ENCODE results near the gene CNFN. TPM values are rescaled to one million over a fixed set of nuclear protein-coding genes. Genes with fewer than 3 reads are reported as not detected.

The CNFN gene
- total RNA-seq, 2 experiments from 2014 or later = not detected

GRCh38 chr19:42356686-42357085 lies 33.4 kb downstream of the CNFN start:
- ChIA-PET CTCF (no interaction called here), POLR2A (no interaction called here)
- Mint-ChIP-seq H3K4me3 (no peak overlapping the region), H3K4me1 (ENCODE audit: low read depth) (peaks cover 7% of the 10 kb centered on the region), H3K9me3 (ENCODE audit: insufficient read depth) (no peaks in the 10 kb centered on the region), H3K27me3 (ENCODE audit: low read depth) (no peaks in the 10 kb centered on the region), H3K36me3 (ENCODE audit: low read depth) (no peaks in the 10 kb centered on the region), H3K27ac (no peak overlapping the region)
- DNase-seq (no peak), ATAC-seq (no peak)

DNA sequence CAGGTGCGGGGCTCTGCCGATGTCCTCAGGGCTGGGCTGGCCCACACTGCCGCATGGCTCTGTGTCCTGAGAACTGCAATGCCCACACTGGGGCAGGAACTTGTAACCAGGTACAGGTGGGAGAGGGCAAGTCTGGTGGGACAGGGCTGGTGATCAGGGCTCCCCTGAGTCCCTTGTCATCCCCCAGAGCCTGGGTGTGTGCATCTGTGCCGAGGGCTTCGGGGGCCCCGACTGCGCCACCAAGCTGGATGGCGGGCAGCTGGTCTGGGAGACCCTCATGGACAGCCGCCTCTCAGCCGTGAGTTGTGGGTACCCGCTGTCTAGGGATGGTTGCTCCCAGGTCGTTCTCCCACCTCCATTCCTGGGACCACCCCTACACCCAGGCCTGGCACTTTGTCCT lies 34.2 kb downstream of the CNFN start:
- H3K9me3 Mint-ChIP-seq (ENCODE audit: insufficient read depth) = no peaks in the 10 kb centered on the region
- peaks cover 7% of the 10 kb centered on the region for H3K4me1 Mint-ChIP-seq (ENCODE audit: low read depth)
- ChIA-PET POLR2A (interaction anchor here (0.5 kb wide), 1 partner anchor 26 kb away, joined by 3 read pairs; no protein-coding TSS in a partner anchor), CTCF (no interaction called here)
- ATAC-seq (no peak), DNase-seq (no peak)
- no peak overlapping the region for H3K4me3 Mint-ChIP-seq
- no peaks in the 10 kb centered on the region for H3K27me3 Mint-ChIP-seq (ENCODE audit: low read depth)
- H3K27ac Mint-ChIP-seq = no peak overlapping the region
- no peaks in the 10 kb centered on the region for H3K36me3 Mint-ChIP-seq (ENCODE audit: low read depth)

- ChIA-PET POLR2A (no interaction called here), CTCF (no interaction called here)
- Mint-ChIP-seq H3K9me3 (ENCODE audit: insufficient read depth) (no peaks in the 10 kb centered on the region), H3K4me3 (no peak overlapping the region), H3K27ac (no peak overlapping the region), H3K4me1 (ENCODE audit: low read depth) (peaks cover 2% of the 10 kb centered on the region), H3K27me3 (ENCODE audit: low read depth) (no peaks in the 10 kb centered on the region), H3K36me3 (ENCODE audit: low read depth) (no peaks in the 10 kb centered on the region)
- DNase-seq (no peak), ATAC-seq (no peak)
Observed at GRCh38 chr19:42353341-42354015, 36.6 kb downstream of the CNFN start.

GRCh38 chr19:42352301-42353259 lies 37.5 kb downstream of the CNFN start:
- Mint-ChIP-seq H3K4me1 (ENCODE audit: low read depth) (no peaks in the 10 kb centered on the region), H3K9me3 (ENCODE audit: insufficient read depth) (no peaks in the 10 kb centered on the region), H3K4me3 (no peak overlapping the region), H3K27me3 (ENCODE audit: low read depth) (no peaks in the 10 kb centered on the region), H3K36me3 (ENCODE audit: low read depth) (no peaks in the 10 kb centered on the region), H3K27ac (no peak overlapping the region)
- POLR2A ChIA-PET = no interaction called here
- CTCF ChIA-PET = no interaction called here
- ATAC-seq = peak; percentile 67
- peak; percentile 39 for DNase-seq

DNA sequence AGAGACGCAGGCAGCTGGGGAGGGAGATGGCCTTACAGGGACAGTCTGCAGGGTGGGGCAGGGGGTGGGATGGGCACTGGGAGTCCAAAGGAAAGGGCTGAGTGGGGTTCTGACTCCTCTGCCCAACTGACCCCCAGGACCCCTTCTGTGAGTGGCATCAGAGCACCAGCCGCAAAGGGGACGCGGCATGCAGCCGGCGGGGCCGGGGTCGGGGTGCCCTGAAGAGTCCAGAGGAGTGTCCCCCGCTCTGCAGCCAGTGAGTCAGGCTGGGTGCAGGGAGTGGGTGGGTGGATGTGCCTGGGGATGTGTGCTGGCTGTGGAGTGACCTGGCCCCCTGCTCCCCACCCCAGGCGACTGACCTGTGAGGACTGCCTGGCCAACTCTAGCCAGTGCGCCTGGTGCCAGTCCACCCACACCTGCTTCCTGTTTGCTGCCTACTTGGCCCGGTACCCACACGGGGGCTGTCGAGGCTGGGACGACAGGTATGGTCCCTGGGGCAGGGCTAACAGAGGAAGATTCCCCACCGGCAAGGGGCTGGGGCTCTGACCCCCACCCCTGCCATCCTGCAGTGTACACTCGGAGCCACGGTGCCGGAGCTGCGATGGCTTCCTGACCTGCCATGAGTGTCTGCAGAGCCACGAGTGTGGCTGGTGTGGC lies 38.9 kb downstream of the CNFN start:
- Mint-ChIP-seq H3K27me3 (ENCODE audit: low read depth) (no peaks in the 10 kb centered on the region), H3K9me3 (ENCODE audit: insufficient read depth) (no peaks in the 10 kb centered on the region), H3K4me1 (ENCODE audit: low read depth) (no peaks in the 10 kb centered on the region), H3K36me3 (ENCODE audit: low read depth) (no peaks in the 10 kb centered on the region), H3K4me3 (no peak overlapping the region), H3K27ac (no peak overlapping the region)
- CTCF ChIA-PET = no interaction called here
- no peak for ATAC-seq
- POLR2A ChIA-PET = no interaction called here
- no peak for DNase-seq

DNA sequence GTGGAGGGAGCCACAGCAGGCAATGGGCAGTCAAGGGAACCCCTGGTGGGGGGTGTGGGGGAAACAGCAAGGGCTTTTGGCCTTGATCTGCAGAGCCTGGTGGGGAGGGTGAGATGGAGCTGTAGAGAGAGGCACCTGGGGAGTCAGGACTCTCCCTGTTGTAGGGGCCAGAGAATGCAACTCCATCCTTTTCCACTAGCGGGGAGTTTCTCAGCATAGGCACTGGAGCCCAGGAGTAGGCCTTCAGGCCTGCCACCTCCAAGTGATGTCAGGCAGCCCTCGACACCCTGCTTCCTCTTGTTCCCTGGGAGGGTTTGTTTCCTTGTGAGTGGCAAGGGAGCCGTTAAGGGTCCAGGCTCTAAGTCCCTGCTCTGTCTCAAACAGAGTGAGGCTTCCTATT lies 39.7 kb downstream of the CNFN start:
- Mint-ChIP-seq H3K27me3 (ENCODE audit: low read depth) (no peaks in the 10 kb centered on the region), H3K36me3 (ENCODE audit: low read depth) (no peaks in the 10 kb centered on the region), H3K9me3 (ENCODE audit: insufficient read depth) (no peaks in the 10 kb centered on the region), H3K4me3 (no peak overlapping the region), H3K27ac (no peak overlapping the region), H3K4me1 (ENCODE audit: low read depth) (no peaks in the 10 kb centered on the region)
- ChIA-PET CTCF (no interaction called here), POLR2A (no interaction called here)
- ATAC-seq = no peak
- DNase-seq = no peak

GRCh38 chr19:42349378-42350107 lies 40.6 kb downstream of the CNFN start:
- ATAC-seq (no peak), DNase-seq (no peak)
- ChIA-PET POLR2A (no interaction called here), CTCF (no interaction called here)
- Mint-ChIP-seq H3K4me1 (ENCODE audit: low read depth) (no peaks in the 10 kb centered on the region), H3K4me3 (no peak overlapping the region), H3K36me3 (ENCODE audit: low read depth) (no peaks in the 10 kb centered on the region), H3K27ac (no peak overlapping the region), H3K9me3 (ENCODE audit: insufficient read depth) (no peaks in the 10 kb centered on the region), H3K27me3 (ENCODE audit: low read depth) (no peaks in the 10 kb centered on the region)

- Mint-ChIP-seq H3K36me3 (ENCODE audit: low read depth) (no peaks in the 10 kb centered on the region), H3K27me3 (ENCODE audit: low read depth) (no peaks in the 10 kb centered on the region), H3K4me3 (no peak overlapping the region), H3K27ac (no peak overlapping the region), H3K4me1 (ENCODE audit: low read depth) (no peaks in the 10 kb centered on the region), H3K9me3 (ENCODE audit: insufficient read depth) (no peaks in the 10 kb centered on the region)
- DNase-seq (no peak), ATAC-seq (no peak)
- ChIA-PET POLR2A (no interaction called here), CTCF (no interaction called here)
Observed at GRCh38 chr19:42348211-42348610, 41.9 kb downstream of the CNFN start.

GRCh38 chr19:42345191-42345812 lies 44.8 kb downstream of the CNFN start:
- H3K9me3 Mint-ChIP-seq (ENCODE audit: insufficient read depth) = no peaks in the 10 kb centered on the region
- ChIA-PET POLR2A (interaction anchor here (0.6 kb wide), 1 partner anchor 41 kb away, joined by 5 read pairs; no protein-coding TSS in a partner anchor), CTCF (no interaction called here)
- ATAC-seq = no peak
- no peaks in the 10 kb centered on the region for H3K36me3 Mint-ChIP-seq (ENCODE audit: low read depth)
- H3K27ac Mint-ChIP-seq = no peak overlapping the region
- H3K27me3 Mint-ChIP-seq (ENCODE audit: low read depth) = no peaks in the 10 kb centered on the region
- no peaks in the 10 kb centered on the region for H3K4me1 Mint-ChIP-seq (ENCODE audit: low read depth)
- H3K4me3 Mint-ChIP-seq = no peak overlapping the region
- DNase-seq = no peak

- ChIA-PET POLR2A (interaction anchor here (0.6 kb wide), 1 partner anchor 42 kb away, joined by 5 read pairs; no protein-coding TSS in a partner anchor), CTCF (no interaction called here)
- no peaks in the 10 kb centered on the region for H3K4me1 Mint-ChIP-seq (ENCODE audit: low read depth)
- DNase-seq (no peak), ATAC-seq (no peak)
- H3K27me3 Mint-ChIP-seq (ENCODE audit: low read depth) = no peaks in the 10 kb centered on the region
- H3K27ac Mint-ChIP-seq = no peak overlapping the region
- H3K9me3 Mint-ChIP-seq (ENCODE audit: insufficient read depth) = no peaks in the 10 kb centered on the region
- no peaks in the 10 kb centered on the region for H3K36me3 Mint-ChIP-seq (ENCODE audit: low read depth)
- no peak overlapping the region for H3K4me3 Mint-ChIP-seq
Observed at GRCh38 chr19:42344336-42344893, 45.7 kb downstream of the CNFN start.
